ENCODE measurements around the gene TIMM13.

TIMM13 gene

DNA sequence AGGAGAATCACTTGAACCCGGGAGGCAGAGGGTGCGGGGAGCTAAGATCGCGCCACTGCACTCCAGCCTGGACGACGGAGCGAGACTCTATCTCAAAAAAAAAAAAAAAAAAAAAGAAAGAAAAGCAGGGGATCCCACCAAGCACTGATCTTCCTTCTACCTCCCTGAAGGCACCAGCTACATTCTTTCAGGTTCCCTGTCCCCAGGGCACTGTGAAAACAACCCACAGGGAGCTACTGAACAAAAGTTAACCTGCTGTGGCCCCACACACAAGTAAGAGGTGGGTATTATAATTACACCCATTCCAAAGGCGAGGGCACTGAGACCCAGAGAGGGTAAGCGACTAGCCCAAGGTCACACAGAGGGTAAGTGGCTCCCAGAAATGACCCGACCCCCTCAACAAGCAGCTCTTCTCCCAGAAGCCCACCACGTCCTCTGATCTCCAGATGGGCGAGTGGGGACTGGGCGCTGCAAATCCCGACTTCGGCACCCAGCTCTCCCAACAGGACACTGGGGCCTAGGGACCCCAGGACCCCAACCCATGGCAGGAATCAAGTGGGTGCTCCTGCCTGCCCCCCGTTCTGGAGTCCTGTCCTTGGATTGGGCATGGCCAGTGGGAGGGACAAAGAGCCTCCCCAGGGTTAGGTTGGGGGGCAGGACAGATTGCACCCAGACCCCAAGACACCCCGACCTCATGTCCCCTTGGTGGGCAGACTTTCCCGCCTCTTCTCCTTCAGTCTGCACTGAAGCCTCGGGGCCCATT, 27.0 kb upstream of the TIMM13 start:
- Histone ChIP-seq H3K36me3 (ENCODE audit: control insufficient read depth, insufficient read depth, low read length) (peaks cover 9% of the 10 kb centered on the region; the same call in 1 of the 2 replicates), H3K9ac (ENCODE audit: low read depth, low read length) (no peak overlapping the region), H3K9me3 (ENCODE audit: control insufficient read depth, insufficient read depth, low read length) (no peaks in the 10 kb centered on the region), H3K27ac (ENCODE audit: low read depth, low read length) (no peak overlapping the region), H3K4me3 (ENCODE audit: low read depth, low read length) (no peak overlapping the region), H3K27me3 (ENCODE audit: control insufficient read depth, insufficient read depth, low read length) (no peaks in the 10 kb centered on the region), H3K4me1 (ENCODE audit: control insufficient read depth, insufficient read depth, low read length) (no peaks in the 10 kb centered on the region; the same call in 1 of the 2 replicates)

DNA sequence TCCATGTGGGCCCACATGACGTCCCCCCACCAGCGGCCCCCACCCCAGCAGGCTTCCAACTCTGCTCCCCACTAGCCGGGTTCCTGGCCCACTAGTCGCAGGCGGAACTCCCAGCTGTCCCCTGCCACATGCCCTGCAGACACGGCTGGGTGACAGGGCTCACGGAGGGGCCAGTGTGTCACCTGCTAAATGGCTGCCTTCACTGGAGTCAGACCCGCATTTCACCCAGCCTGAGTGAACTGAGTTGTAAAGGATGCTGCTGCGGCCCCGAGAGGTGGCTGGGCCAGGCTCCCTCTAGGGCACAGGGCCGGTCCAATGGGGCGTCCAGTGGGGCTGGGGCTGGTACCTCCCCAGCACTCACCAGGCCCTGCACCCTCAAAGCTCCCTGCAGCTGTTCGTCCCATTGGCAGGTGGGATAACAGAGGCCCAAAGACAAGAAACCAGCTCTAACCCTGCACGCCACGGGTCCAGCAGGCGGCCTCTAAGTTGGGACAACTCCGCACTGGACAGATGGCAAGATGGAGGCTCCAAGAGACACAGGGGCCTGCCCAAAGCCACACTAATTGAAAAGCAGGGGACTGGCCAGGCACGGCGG, 26.1 kb upstream of the TIMM13 start:
- no peak overlapping the region for H3K27ac ChIP-seq (ENCODE audit: low read depth, low read length)
- no peak overlapping the region for H3K4me3 ChIP-seq (ENCODE audit: low read depth, low read length)
- H3K9ac ChIP-seq (ENCODE audit: low read depth, low read length): 0 out of 2 replicates have a peak overlapping the region, but pooled peaks have one; percentile 18
- no peaks in the 10 kb centered on the region for H3K9me3 ChIP-seq (ENCODE audit: control insufficient read depth, insufficient read depth, low read length)
- H3K27me3 ChIP-seq (ENCODE audit: control insufficient read depth, insufficient read depth, low read length): no peaks in the 10 kb centered on the region
- H3K4me1 ChIP-seq (ENCODE audit: control insufficient read depth, insufficient read depth, low read length): no peaks in the 10 kb centered on the region; the same call in 1 of the 2 replicates
- peaks cover 15% of the 10 kb centered on the region; the same call in 1 of the 2 replicates for H3K36me3 ChIP-seq (ENCODE audit: control insufficient read depth, insufficient read depth, low read length)

DNA sequence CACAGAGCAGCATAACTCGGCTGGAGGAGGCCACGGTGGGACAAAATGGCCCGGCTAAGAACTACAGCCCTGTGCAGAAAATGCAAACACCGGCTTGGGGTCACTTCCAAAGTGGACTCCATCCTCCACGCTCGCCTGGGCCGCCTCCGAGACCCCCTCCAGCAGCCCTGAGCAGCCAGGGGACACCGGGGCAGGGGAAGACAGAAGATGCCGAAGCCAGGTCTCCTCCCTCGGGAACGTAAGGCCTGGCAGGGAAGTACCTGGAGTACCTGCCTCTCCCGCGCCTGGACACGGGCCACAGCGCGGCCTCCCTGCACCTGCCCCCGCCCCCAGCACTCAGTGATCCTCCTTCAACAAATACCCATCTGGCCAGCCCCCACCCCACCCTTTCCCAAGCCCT, 24.4 kb upstream of the TIMM13 start:
- Histone ChIP-seq H3K9me3 (ENCODE audit: control insufficient read depth, insufficient read depth, low read length) (no peaks in the 10 kb centered on the region), H3K9ac (ENCODE audit: low read depth, low read length) (no peak overlapping the region), H3K4me1 (ENCODE audit: control insufficient read depth, insufficient read depth, low read length) (no peaks in the 10 kb centered on the region; the same call in 1 of the 2 replicates), H3K27ac (ENCODE audit: low read depth, low read length) (no peak overlapping the region), H3K4me3 (ENCODE audit: low read depth, low read length) (no peak overlapping the region), H3K36me3 (ENCODE audit: control insufficient read depth, insufficient read depth, low read length) (peaks cover 15% of the 10 kb centered on the region; the same call in 1 of the 2 replicates), H3K27me3 (ENCODE audit: control insufficient read depth, insufficient read depth, low read length) (no peaks in the 10 kb centered on the region)

GRCh38 chr19:2451138-2451537, 23.8 kb upstream of the TIMM13 start:
- H3K4me3 ChIP-seq (ENCODE audit: low read depth, low read length): no peak overlapping the region
- peaks cover 15% of the 10 kb centered on the region; the same call in 1 of the 2 replicates for H3K36me3 ChIP-seq (ENCODE audit: control insufficient read depth, insufficient read depth, low read length)
- H3K27me3 ChIP-seq (ENCODE audit: control insufficient read depth, insufficient read depth, low read length): no peaks in the 10 kb centered on the region
- no peaks in the 10 kb centered on the region for H3K9me3 ChIP-seq (ENCODE audit: control insufficient read depth, insufficient read depth, low read length)
- no peak overlapping the region for H3K27ac ChIP-seq (ENCODE audit: low read depth, low read length)
- H3K9ac ChIP-seq (ENCODE audit: low read depth, low read length): no peak overlapping the region
- H3K4me1 ChIP-seq (ENCODE audit: control insufficient read depth, insufficient read depth, low read length): no peaks in the 10 kb centered on the region; the same call in 1 of the 2 replicates

GRCh38 chr19:2449019-2449418, 21.6 kb upstream of the TIMM13 start:
- no peak overlapping the region for H3K27ac ChIP-seq (ENCODE audit: low read depth, low read length)
- H3K9ac ChIP-seq (ENCODE audit: low read depth, low read length): no peak overlapping the region
- H3K4me3 ChIP-seq (ENCODE audit: low read depth, low read length): no peak overlapping the region
- no peaks in the 10 kb centered on the region for H3K9me3 ChIP-seq (ENCODE audit: control insufficient read depth, insufficient read depth, low read length)
- no peaks in the 10 kb centered on the region for H3K4me1 ChIP-seq (ENCODE audit: control insufficient read depth, insufficient read depth, low read length)
- H3K27me3 ChIP-seq (ENCODE audit: control insufficient read depth, insufficient read depth, low read length): no peaks in the 10 kb centered on the region
- peaks cover 22% of the 10 kb centered on the region for H3K36me3 ChIP-seq (ENCODE audit: control insufficient read depth, insufficient read depth, low read length)

DNA sequence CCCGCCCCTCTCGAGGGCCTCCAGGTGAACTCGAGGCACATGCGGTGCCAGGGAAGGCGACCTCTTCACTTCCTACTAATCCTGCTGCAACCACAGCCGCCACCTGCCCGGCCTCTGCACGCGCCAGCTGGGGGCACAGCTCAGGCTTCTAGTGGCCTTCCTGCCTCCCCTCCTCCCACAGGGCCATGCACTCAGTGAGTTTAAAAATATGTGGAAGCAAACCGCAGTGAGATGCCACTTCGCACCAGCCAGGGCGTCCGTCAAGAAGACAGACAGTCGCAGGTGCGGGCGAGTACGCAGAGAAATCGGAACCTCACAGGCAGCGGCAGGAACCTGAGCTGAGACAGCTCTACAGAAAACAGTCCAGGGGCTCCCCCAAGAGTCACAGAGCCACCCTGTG, 19.0 kb upstream of the TIMM13 start:
- Histone ChIP-seq H3K4me3 (ENCODE audit: low read depth, low read length) (no peak overlapping the region), H3K9me3 (ENCODE audit: control insufficient read depth, insufficient read depth, low read length) (no peaks in the 10 kb centered on the region), H3K27ac (ENCODE audit: low read depth, low read length) (no peak overlapping the region), H3K36me3 (ENCODE audit: control insufficient read depth, insufficient read depth, low read length) (peaks cover 46% of the 10 kb centered on the region), H3K4me1 (ENCODE audit: control insufficient read depth, insufficient read depth, low read length) (no peaks in the 10 kb centered on the region), H3K27me3 (ENCODE audit: control insufficient read depth, insufficient read depth, low read length) (no peaks in the 10 kb centered on the region), H3K9ac (ENCODE audit: low read depth, low read length) (no peak overlapping the region)

- Histone ChIP-seq H3K27me3 (ENCODE audit: control insufficient read depth, insufficient read depth, low read length) (no peaks in the 10 kb centered on the region), H3K36me3 (ENCODE audit: control insufficient read depth, insufficient read depth, low read length) (peaks cover 49% of the 10 kb centered on the region), H3K4me1 (ENCODE audit: control insufficient read depth, insufficient read depth, low read length) (no peaks in the 10 kb centered on the region), H3K4me3 (ENCODE audit: low read depth, low read length) (no peak overlapping the region), H3K27ac (ENCODE audit: low read depth, low read length) (no peak overlapping the region), H3K9me3 (ENCODE audit: control insufficient read depth, insufficient read depth, low read length) (no peaks in the 10 kb centered on the region), H3K9ac (ENCODE audit: low read depth, low read length) (no peak overlapping the region)
These were observed 17.0 kb upstream of the TIMM13 start for GRCh38 chr19:2444251-2445002.

GRCh38 chr19:2443785-2444182, 16.4 kb upstream of the TIMM13 start:
- Histone ChIP-seq H3K9me3 (ENCODE audit: control insufficient read depth, insufficient read depth, low read length) (no peaks in the 10 kb centered on the region), H3K4me1 (ENCODE audit: control insufficient read depth, insufficient read depth, low read length) (no peaks in the 10 kb centered on the region), H3K36me3 (ENCODE audit: control insufficient read depth, insufficient read depth, low read length) (peaks cover 44% of the 10 kb centered on the region), H3K9ac (ENCODE audit: low read depth, low read length) (no peak overlapping the region), H3K4me3 (ENCODE audit: low read depth, low read length) (no peak overlapping the region), H3K27ac (ENCODE audit: low read depth, low read length) (no peak overlapping the region), H3K27me3 (ENCODE audit: control insufficient read depth, insufficient read depth, low read length) (no peaks in the 10 kb centered on the region)

DNA sequence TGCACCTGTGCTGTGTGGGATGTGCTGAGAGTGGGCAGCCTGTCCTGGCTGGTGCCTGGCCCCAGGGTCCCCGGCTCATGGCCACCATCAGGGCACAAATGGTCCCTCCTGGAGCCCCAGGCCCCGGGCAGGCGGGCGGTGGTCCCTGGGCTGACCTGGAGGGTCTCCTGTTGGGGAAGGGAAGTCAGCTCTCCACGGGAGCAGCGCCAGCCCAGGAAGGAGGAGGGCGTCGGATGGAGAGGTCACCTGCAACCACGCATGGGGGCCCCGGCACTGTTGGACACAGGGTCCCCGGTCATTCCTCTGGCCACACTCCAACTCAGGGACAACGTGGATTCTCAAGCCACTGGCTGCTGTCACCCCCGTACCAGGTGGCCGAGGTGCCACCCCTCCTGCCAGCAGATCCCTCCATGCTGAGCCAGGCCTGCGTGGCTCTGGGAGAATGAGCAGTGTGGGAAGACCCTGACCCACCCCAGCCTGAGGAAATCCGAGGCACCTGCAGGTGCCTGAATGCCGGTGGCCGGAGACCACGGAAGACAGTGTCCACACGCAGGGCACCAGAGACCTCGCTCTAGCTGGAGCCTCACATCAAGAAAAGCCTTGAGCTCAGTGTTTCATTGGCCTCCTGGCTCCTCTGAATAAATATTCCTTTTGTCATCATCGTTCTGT, 15.9 kb upstream of the TIMM13 start:
- Histone ChIP-seq H3K27me3 (ENCODE audit: control insufficient read depth, insufficient read depth, low read length) (no peaks in the 10 kb centered on the region), H3K9ac (ENCODE audit: low read depth, low read length) (no peak overlapping the region), H3K4me1 (ENCODE audit: control insufficient read depth, insufficient read depth, low read length) (no peaks in the 10 kb centered on the region), H3K36me3 (ENCODE audit: control insufficient read depth, insufficient read depth, low read length) (peaks cover 49% of the 10 kb centered on the region), H3K9me3 (ENCODE audit: control insufficient read depth, insufficient read depth, low read length) (no peaks in the 10 kb centered on the region), H3K27ac (ENCODE audit: low read depth, low read length) (no peak overlapping the region), H3K4me3 (ENCODE audit: low read depth, low read length) (no peak overlapping the region)

DNA sequence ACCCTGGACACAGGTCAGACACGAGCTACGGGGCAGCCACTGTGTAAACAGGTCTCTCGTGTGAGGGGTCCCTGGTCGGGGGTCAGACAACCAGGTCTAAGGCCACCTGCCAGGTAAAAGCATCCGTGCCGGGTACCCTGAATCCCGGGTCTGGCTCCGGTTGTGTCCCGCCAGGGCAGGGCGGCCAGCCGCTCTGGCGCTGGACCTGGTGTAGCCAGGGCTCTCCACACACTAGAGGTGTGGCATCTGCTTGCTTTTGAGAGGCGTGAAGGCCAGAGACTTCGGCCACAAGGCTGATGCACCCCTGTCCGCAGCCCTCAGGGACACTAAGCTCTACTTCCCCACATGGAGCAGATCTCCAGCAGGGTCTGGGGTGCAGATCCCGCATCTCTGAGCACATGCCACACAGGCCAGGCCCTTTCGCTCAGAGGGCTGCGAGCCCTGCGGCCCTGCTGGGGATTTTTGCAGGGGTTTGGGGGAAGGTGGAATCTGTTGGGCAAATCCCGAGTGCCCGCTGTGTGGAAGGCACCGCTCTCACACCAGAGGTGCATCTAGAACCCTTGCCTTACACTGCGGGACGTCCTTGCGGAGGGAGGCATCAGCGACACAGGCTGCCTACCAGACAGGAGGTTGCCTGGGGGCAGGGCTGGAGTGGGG, 13.8 kb upstream of the TIMM13 start:
- Histone ChIP-seq H3K36me3 (ENCODE audit: control insufficient read depth, insufficient read depth, low read length) (peaks cover 63% of the 10 kb centered on the region), H3K9ac (ENCODE audit: low read depth, low read length) (no peak overlapping the region)

More for the DNA sequence above, 13.8 kb upstream of the TIMM13 start:
- H3K4me1 ChIP-seq (ENCODE audit: control insufficient read depth, insufficient read depth, low read length): no peaks in the 10 kb centered on the region
- H3K4me3 ChIP-seq (ENCODE audit: low read depth, low read length): no peak overlapping the region
- H3K27me3 ChIP-seq (ENCODE audit: control insufficient read depth, insufficient read depth, low read length): no peaks in the 10 kb centered on the region
- no peaks in the 10 kb centered on the region for H3K9me3 ChIP-seq (ENCODE audit: control insufficient read depth, insufficient read depth, low read length)
- H3K27ac ChIP-seq (ENCODE audit: low read depth, low read length): no peak overlapping the region
